Mesendoderm (in vitro differentiated cells): ENCODE measurements around the gene CNMD.
"Not testable (repeated sequence)": the region's sequence is repeated elsewhere in the genome, so short reads cannot be mapped to it uniquely, and the experiment has no call there.

ENCODE experiments used
- DNase-seq: peaks from one replicate; pipeline ENCODE4 v3.0.0; 2013
- H2AK5ac ChIP-seq: 2 replicates; pipeline ENCODE4 v1.6.1; 2013; ENCODE audit warnings: low read length, inconsistent platforms
- H2BK120ac ChIP-seq: 2 replicates; pipeline ENCODE4 v1.6.1; 2013; ENCODE audit warnings: low read depth, mild to moderate bottlenecking, low read length, moderate library complexity, mixed read lengths
- H2BK15ac ChIP-seq: replicated peaks from 2 replicates; pipeline ENCODE4 v1.6.1; 2013; ENCODE audit warnings: low read depth, mild to moderate bottlenecking, moderate library complexity
- H2BK5ac ChIP-seq: 2 replicates; pipeline ENCODE4 v1.6.1; 2013; ENCODE audit warnings: low read length, inconsistent platforms
- H3K18ac ChIP-seq: 2 replicates; pipeline ENCODE4 v1.6.1; 2013; ENCODE audit warnings: mild to moderate bottlenecking, low read length, mixed read lengths
- H3K23ac ChIP-seq: one replicate; pipeline ENCODE4 v1.6.1; 2013; ENCODE audit warnings: low read length
- H3K27ac ChIP-seq: 2 replicates; pipeline ENCODE4 v1.5.1; 2013; ENCODE audit warnings: low read depth, mild to moderate bottlenecking, inconsistent platforms, low read length, moderate library complexity
- H3K27me3 ChIP-seq: 2 replicates; pipeline ENCODE4 v1.6.1; 2013; ENCODE audit warnings: low read length, control low read depth, mild to moderate bottlenecking, inconsistent platforms; ENCODE audit not compliant: insufficient read depth, poor library complexity
- H3K36me3 ChIP-seq: 2 replicates; pipeline ENCODE4 v1.6.1; 2013; ENCODE audit warnings: low read length, inconsistent platforms; ENCODE audit not compliant: control insufficient read depth, insufficient read depth
- H3K4ac ChIP-seq: one replicate; pipeline ENCODE4 v1.6.1; 2013; ENCODE audit warnings: low read depth, mild to moderate bottlenecking, low read length, moderate library complexity
- H3K4me1 ChIP-seq: 2 replicates; pipeline ENCODE4 v1.6.1; 2013; ENCODE audit warnings: low read depth, low read length, inconsistent platforms; ENCODE audit not compliant: control insufficient read depth
- H3K4me2 ChIP-seq: 2 replicates; pipeline ENCODE4 v1.6.1; 2013; ENCODE audit warnings: low read length
- H3K4me3 ChIP-seq: 2 replicates; pipeline ENCODE4 v1.5.1; 2013; ENCODE audit warnings: mild to moderate bottlenecking, low read length
- H3K56ac ChIP-seq: one replicate; pipeline ENCODE4 v1.6.1; 2013; ENCODE audit warnings: low read length
- H3K79me1 ChIP-seq: 2 replicates; pipeline ENCODE4 v1.6.1; 2013; ENCODE audit warnings: low read length, inconsistent platforms
- H3K79me2 ChIP-seq: 2 replicates; pipeline ENCODE4 v1.6.1; 2013; ENCODE audit warnings: mild to moderate bottlenecking, low read length; ENCODE audit not compliant: control insufficient read depth, insufficient read depth
- H3K9ac ChIP-seq: 2 replicates; pipeline ENCODE4 v1.6.1; 2013; ENCODE audit warnings: low read length, inconsistent platforms
- H4K5ac ChIP-seq: one replicate; pipeline ENCODE4 v1.6.1; 2013; ENCODE audit warnings: low read length
- H4K8ac ChIP-seq: one replicate; pipeline ENCODE4 v1.6.1; 2013; ENCODE audit warnings: low read depth, mild to moderate bottlenecking, control low read depth, low read length, moderate library complexity
- WGBS: extraction: QIAGEN DNeasy Blood & Tissue Kit; methylation state at CpG from one replicate; pipeline ENCODE4 v1.1.7; 2013; ENCODE audit warnings: low lambda C conversion rate, missing lambda C conversion rate; ENCODE audit not compliant: insufficient coverage; ENCODE audit errors: extremely low coverage; 5-methylcytosine and 5-hydroxymethylcytosine counted together

Gene CNMD

GRCh38 chr13:52734075-52734623 is 5.5 kb downstream of the CNMD start:
- Histone ChIP-seq H2BK120ac (no peak overlapping the region), H3K4me2 (no peak overlapping the region), H3K4me1 (peaks cover 2% of the 10 kb centered on the region), H3K27me3 (no peaks in the 10 kb centered on the region), H2AK5ac (no peak overlapping the region), H3K79me2 (no peaks in the 10 kb centered on the region), H3K56ac (no peak overlapping the region), H3K27ac (no peak overlapping the region), H3K79me1 (no peaks in the 10 kb centered on the region), H3K4ac (no peak overlapping the region), H2BK15ac (no peak overlapping the region), H3K23ac (no peak overlapping the region), H3K18ac (no peak overlapping the region), H4K5ac (no peak overlapping the region), H4K8ac (no peak overlapping the region), H3K36me3 (no peaks in the 10 kb centered on the region), H3K4me3 (no peak overlapping the region), H3K9ac (no peak overlapping the region), H2BK5ac (no peak overlapping the region)
- no CpG with 5 or more reads among the region's 4 CpGs for WGBS
- no peak for DNase-seq

- no peak overlapping the region for H3K4me3 ChIP-seq
- no peak overlapping the region for H4K8ac ChIP-seq
- H3K56ac ChIP-seq: no peak overlapping the region
- no peak overlapping the region for H3K27ac ChIP-seq
- no peaks in the 10 kb centered on the region for H3K79me1 ChIP-seq
- H3K36me3 ChIP-seq: no peaks in the 10 kb centered on the region
- DNase-seq: no peak
- no peak overlapping the region for H4K5ac ChIP-seq
- H3K79me2 ChIP-seq: no peaks in the 10 kb centered on the region
- H2BK15ac ChIP-seq: no peak overlapping the region
- no peak overlapping the region for H2BK5ac ChIP-seq
- H3K27me3 ChIP-seq: no peaks in the 10 kb centered on the region
- H3K4ac ChIP-seq: no peak overlapping the region
- H3K18ac ChIP-seq: no peak overlapping the region
- no peak overlapping the region for H2AK5ac ChIP-seq
- no peak overlapping the region for H3K4me2 ChIP-seq
- no peak overlapping the region for H2BK120ac ChIP-seq
- H3K23ac ChIP-seq: no peak overlapping the region
- no peaks in the 10 kb centered on the region for H3K4me1 ChIP-seq
- no CpG with 5 or more reads among the region's 2 CpGs for WGBS
- no peak overlapping the region for H3K9ac ChIP-seq
Observed at GRCh38 chr13:52726258-52726657, 13.4 kb downstream of the CNMD start.

- no peak for DNase-seq
- no CpG with 5 or more reads among the region's 1 CpG for WGBS
- no peaks in the 10 kb centered on the region for H3K79me2 ChIP-seq
- no peak overlapping the region for H3K4me2 ChIP-seq
- H2BK15ac ChIP-seq: no peak overlapping the region
- H3K27me3 ChIP-seq: no peaks in the 10 kb centered on the region
- no peak overlapping the region for H2BK5ac ChIP-seq
- no peak overlapping the region for H4K8ac ChIP-seq
- no peaks in the 10 kb centered on the region for H3K4me1 ChIP-seq
- no peaks in the 10 kb centered on the region for H3K36me3 ChIP-seq
- H3K27ac ChIP-seq: no peak overlapping the region
- H3K4me3 ChIP-seq: no peak overlapping the region
- no peak overlapping the region for H3K23ac ChIP-seq
- no peaks in the 10 kb centered on the region for H3K79me1 ChIP-seq
- no peak overlapping the region for H2AK5ac ChIP-seq
- no peak overlapping the region for H3K56ac ChIP-seq
- H3K18ac ChIP-seq: no peak overlapping the region
- H3K9ac ChIP-seq: no peak overlapping the region
- no peak overlapping the region for H2BK120ac ChIP-seq
- no peak overlapping the region for H4K5ac ChIP-seq
- H3K4ac ChIP-seq: no peak overlapping the region
Observed at GRCh38 chr13:52725302-52725701, 14.3 kb downstream of the CNMD start.

- H3K4ac ChIP-seq: no peak overlapping the region
- H2BK120ac ChIP-seq: no peak overlapping the region
- no peak overlapping the region for H3K27ac ChIP-seq
- H3K27me3 ChIP-seq: no peaks in the 10 kb centered on the region
- H4K5ac ChIP-seq: no peak overlapping the region
- no peaks in the 10 kb centered on the region for H3K36me3 ChIP-seq
- no peaks in the 10 kb centered on the region for H3K4me1 ChIP-seq
- H3K79me1 ChIP-seq: no peaks in the 10 kb centered on the region
- no CpG with 5 or more reads among the region's 4 CpGs for WGBS
- H3K79me2 ChIP-seq: no peaks in the 10 kb centered on the region
- H3K4me2 ChIP-seq: no peak overlapping the region
- H2AK5ac ChIP-seq: no peak overlapping the region
- no peak overlapping the region for H3K23ac ChIP-seq
- H2BK5ac ChIP-seq: no peak overlapping the region
- H2BK15ac ChIP-seq: no peak overlapping the region
- DNase-seq: no peak
- no peak overlapping the region for H3K9ac ChIP-seq
- no peak overlapping the region for H3K4me3 ChIP-seq
- H3K18ac ChIP-seq: no peak overlapping the region
- H4K8ac ChIP-seq: no peak overlapping the region
- no peak overlapping the region for H3K56ac ChIP-seq
Observed at GRCh38 chr13:52723181-52723580, 16.4 kb downstream of the CNMD start.

GRCh38 chr13:52721356-52721755 is 18.3 kb downstream of the CNMD start:
- not testable (repeated sequence) for H2BK5ac ChIP-seq, H2BK120ac ChIP-seq, H3K79me2 ChIP-seq, H2AK5ac ChIP-seq, H2BK15ac ChIP-seq, H3K79me1 ChIP-seq, H3K27me3 ChIP-seq, H3K4me3 ChIP-seq, H3K4me1 ChIP-seq, H3K9ac ChIP-seq, H3K27ac ChIP-seq, H3K4me2 ChIP-seq, H4K8ac ChIP-seq, H3K23ac ChIP-seq, H3K18ac ChIP-seq, DNase-seq, H3K56ac ChIP-seq, H4K5ac ChIP-seq, H3K36me3 ChIP-seq, H3K4ac ChIP-seq
- WGBS: no CpG with 5 or more reads among the region's 2 CpGs

GRCh38 chr13:52720904-52721303 is 18.7 kb downstream of the CNMD start:
- H3K79me2 ChIP-seq, H3K9ac ChIP-seq, H3K27me3 ChIP-seq, H4K5ac ChIP-seq, H3K23ac ChIP-seq, H3K4me3 ChIP-seq, H3K4me1 ChIP-seq, H2BK5ac ChIP-seq, H3K56ac ChIP-seq, H3K4ac ChIP-seq, H3K18ac ChIP-seq, H3K36me3 ChIP-seq, H2AK5ac ChIP-seq, H3K79me1 ChIP-seq, H3K4me2 ChIP-seq, H2BK120ac ChIP-seq, H4K8ac ChIP-seq, H2BK15ac ChIP-seq, H3K27ac ChIP-seq: not testable (repeated sequence)
- peak; percentile 64 for DNase-seq
- WGBS: no CpG with 5 or more reads among the region's 7 CpGs
